C4-2B (cell line): ENCODE results near the gene SHC2.

Experiments
- CTCF ChIP-seq: fragments of 450-650 bp; conservative IDR thresholded peaks from 2 replicates; pipeline ENCODE4 v1.5.1; 2017; ENCODE audit warnings: mild to moderate bottlenecking
- ZFX ChIP-seq: fragments of 450-650 bp; IDR thresholded peaks from 2 replicates; pipeline ENCODE4 v1.6.1; 2017

GRCh38 chr19:402786-403185, 58.0 kb downstream of the SHC2 start:
- no peak for TF ChIP-seq CTCF
- no peak for TF ChIP-seq ZFX
